Coronary artery (tissue), 2 donors: ENCODE results near the gene FIBCD1.

Experiments
- DNase-seq: peaks from one replicate; pipeline ENCODE4 v3.0.0-alpha.2; 2017; ENCODE audit warnings: low spot score
- H3K27ac ChIP-seq, 2 donors: fragments of 200-600 bp; sonication (generic); one replicate each; pipeline ENCODE4 v1.5.1; 2016 to 2019
- H3K4me3 ChIP-seq: fragments of 200-600 bp; sonication (generic); 2 replicates; pipeline ENCODE4 v1.5.1; 2016; ENCODE audit warnings: mild to moderate bottlenecking, moderate library complexity
- TF ChIP-seq, protein P1 (sequence below): fragments of 200-600 bp; sonication (generic); IDR thresholded peaks from one replicate; pipeline ENCODE4 v1.5.1; 2019; ENCODE audit warnings: antibody characterized with exemption

The FIBCD1 gene

GRCh38 chr9:130886981-130887380, 52.1 kb downstream of the FIBCD1 start:
- Histone ChIP-seq H3K27ac (no peak overlapping the region), H3K4me3 (no peak overlapping the region)
- TF ChIP-seq, protein P1, sequence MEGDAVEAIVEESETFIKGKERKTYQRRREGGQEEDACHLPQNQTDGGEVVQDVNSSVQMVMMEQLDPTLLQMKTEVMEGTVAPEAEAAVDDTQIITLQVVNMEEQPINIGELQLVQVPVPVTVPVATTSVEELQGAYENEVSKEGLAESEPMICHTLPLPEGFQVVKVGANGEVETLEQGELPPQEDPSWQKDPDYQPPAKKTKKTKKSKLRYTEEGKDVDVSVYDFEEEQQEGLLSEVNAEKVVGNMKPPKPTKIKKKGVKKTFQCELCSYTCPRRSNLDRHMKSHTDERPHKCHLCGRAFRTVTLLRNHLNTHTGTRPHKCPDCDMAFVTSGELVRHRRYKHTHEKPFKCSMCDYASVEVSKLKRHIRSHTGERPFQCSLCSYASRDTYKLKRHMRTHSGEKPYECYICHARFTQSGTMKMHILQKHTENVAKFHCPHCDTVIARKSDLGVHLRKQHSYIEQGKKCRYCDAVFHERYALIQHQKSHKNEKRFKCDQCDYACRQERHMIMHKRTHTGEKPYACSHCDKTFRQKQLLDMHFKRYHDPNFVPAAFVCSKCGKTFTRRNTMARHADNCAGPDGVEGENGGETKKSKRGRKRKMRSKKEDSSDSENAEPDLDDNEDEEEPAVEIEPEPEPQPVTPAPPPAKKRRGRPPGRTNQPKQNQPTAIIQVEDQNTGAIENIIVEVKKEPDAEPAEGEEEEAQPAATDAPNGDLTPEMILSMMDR = no peak
- DNase-seq = no peak

DNA sequence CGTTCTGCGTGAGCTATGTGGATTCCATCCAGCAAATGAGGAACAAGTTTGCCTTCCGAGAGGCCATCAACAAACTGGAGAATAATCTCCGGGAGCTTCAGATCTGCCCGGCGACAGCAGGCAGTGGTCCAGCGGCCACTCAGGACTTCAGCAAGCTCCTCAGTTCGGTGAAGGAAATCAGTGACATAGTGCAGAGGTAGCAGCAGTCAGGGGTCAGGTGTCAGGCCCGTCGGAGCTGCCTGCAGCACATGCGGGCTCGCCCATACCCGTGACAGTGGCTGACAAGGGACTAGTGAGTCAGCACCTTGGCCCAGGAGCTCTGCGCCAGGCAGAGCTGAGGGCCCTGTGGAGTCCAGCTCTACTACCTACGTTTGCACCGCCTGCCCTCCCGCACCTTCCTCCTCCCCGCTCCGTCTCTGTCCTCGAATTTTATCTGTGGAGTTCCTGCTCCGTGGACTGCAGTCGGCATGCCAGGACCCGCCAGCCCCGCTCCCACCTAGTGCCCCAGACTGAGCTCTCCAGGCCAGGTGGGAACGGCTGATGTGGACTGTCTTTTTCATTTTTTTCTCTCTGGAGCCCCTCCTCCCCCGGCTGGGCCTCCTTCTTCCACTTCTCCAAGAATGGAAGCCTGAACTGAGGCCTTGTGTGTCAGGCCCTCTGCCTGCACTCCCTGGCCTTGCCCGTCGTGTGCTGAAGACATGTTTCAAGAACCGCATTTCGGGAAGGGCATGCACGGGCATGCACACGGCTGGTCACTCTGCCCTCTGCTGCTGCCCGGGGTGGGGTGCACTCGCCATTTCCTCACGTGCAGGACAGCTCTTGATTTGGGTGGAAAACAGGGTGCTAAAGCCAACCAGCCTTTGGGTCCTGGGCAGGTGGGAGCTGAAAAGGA, 53.3 kb downstream of the FIBCD1 start:
- TF ChIP-seq, protein P1 = no peak
- DNase-seq = no peak
- Histone ChIP-seq H3K4me3 (no peak overlapping the region), H3K27ac (no peak overlapping the region)

GRCh38 chr9:130884542-130885483, 54.2 kb downstream of the FIBCD1 start:
- H3K4me3 ChIP-seq = no peak overlapping the region
- DNase-seq = no peak
- TF ChIP-seq, protein P1 = no peak
- no peak overlapping the region for H3K27ac ChIP-seq

DNA sequence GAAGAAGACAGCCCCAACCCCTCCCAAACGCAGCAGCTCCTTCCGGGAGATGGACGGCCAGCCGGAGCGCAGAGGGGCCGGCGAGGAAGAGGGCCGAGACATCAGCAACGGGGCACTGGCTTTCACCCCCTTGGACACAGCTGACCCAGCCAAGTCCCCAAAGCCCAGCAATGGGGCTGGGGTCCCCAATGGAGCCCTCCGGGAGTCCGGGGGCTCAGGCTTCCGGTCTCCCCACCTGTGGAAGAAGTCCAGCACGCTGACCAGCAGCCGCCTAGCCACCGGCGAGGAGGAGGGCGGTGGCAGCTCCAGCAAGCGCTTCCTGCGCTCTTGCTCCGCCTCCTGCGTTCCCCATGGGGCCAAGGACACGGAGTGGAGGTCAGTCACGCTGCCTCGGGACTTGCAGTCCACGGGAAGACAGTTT, 54.9 kb downstream of the FIBCD1 start:
- Histone ChIP-seq H3K27ac (no peak overlapping the region), H3K4me3 (no peak overlapping the region)
- TF ChIP-seq, protein P1 = no peak
- no peak for DNase-seq

GRCh38 chr9:130883479-130883878, 55.6 kb downstream of the FIBCD1 start:
- no peak overlapping the region for H3K4me3 ChIP-seq
- DNase-seq = no peak
- TF ChIP-seq, protein P1 = no peak
- H3K27ac ChIP-seq = no peak overlapping the region

DNA sequence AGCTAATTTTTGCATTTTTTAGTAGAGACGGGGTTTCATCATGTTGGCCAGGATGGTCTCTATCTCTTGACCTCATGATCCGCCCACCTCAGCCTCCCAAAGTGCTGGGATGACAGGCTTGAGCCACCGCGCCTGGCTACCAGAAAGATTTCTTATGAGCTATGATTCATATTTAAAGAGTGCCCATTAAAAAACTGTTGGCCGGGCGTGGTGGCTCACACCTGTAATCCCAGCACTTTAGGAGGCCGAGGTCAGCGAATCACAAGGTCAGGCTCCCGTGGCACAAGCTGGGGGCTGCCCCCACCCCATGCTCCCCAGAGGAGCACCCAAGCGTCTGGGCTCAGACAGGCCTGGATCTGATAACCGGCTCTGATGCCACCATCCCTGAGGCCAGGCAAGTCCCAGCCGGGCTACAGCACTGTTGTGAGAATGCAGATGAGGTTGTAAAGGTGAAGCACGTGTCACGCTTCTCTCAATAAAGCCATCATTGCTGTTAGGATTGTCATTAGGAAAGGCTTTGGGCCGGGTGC, 56.3 kb downstream of the FIBCD1 start:
- no peak overlapping the region for H3K27ac ChIP-seq
- TF ChIP-seq, protein P1 = no peak
- DNase-seq = no peak
- H3K4me3 ChIP-seq = no peak overlapping the region
